Esophagus squamous epithelium (tissue), 5 donors: Measurements from ENCODE around the gene LILRA5. TPM values are rescaled to one million over a fixed set of nuclear protein-coding genes. Genes with fewer than 3 reads are reported as not detected.
"Not testable (repeated sequence)": the region's sequence is repeated elsewhere in the genome, so short reads cannot be mapped to it uniquely, and the experiment has no call there.

ENCODE experiments used
- DNase-seq: peaks from one replicate; lab custom pipeline; 2025; lab: John Stamatoyannopoulos, UW
- H3K27ac ChIP-seq, 4 donors: fragments of 200-600 bp; sonication (generic); one replicate each; pipeline ENCODE4 v1.5.1; 2016 to 2019; ENCODE audit warnings: mild to moderate bottlenecking in 1 of 4
- H3K27me3 ChIP-seq, 4 donors: fragments of 200-600 bp; sonication (generic); 1 replicate in 3 of 4; 2 replicates in 1 of 4; pipeline versions ENCODE4 v1.5.1 to v1.6.0; 2017 to 2021; ENCODE audit warnings: antibody characterized with exemption in 1 of 4
- H3K36me3 ChIP-seq, 3 donors: fragments of 200-600 bp; sonication (generic); one replicate each; pipeline ENCODE4 v1.5.1; 2016 to 2019
- H3K4me1 ChIP-seq, 3 donors: fragments of 200-600 bp; sonication (generic); one replicate each; pipeline ENCODE4 v1.5.1; 2017 to 2019
- H3K4me3 ChIP-seq, 4 donors: fragments of 200-600 bp; sonication (generic); 1 replicate in 3 of 4; 2 replicates in 1 of 4; pipeline ENCODE4 v1.5.1; 2016 to 2019; ENCODE audit warnings: mild to moderate bottlenecking in 2 of 4, moderate library complexity in 1 of 4
- H3K9me3 ChIP-seq, 3 donors: fragments of 200-600 bp; sonication (generic); one replicate each; pipeline ENCODE4 v1.5.1; 2016 to 2019
- CTCF ChIP-seq, 6 experiments: fragments of 450-650 bp in 4 of 6; fragments of 200-600 bp in 2 of 6; sonication (generic) in 2 of 6; IDR thresholded peaks; one replicate each; pipeline ENCODE4 v1.5.1; 2016 to 2019; ENCODE audit warnings: antibody characterized with exemption in 6 of 6, mild to moderate bottlenecking in 4 of 6, moderate library complexity in 4 of 6
- POLR2A ChIP-seq, 4 donors: fragments of 450-650 bp; IDR thresholded peaks; one replicate each; pipeline ENCODE4 v1.6.1; 2017; ENCODE audit warnings: antibody characterized with exemption in 4 of 4, mild to moderate bottlenecking in 4 of 4, moderate library complexity in 3 of 4
- WGBS, 2 donors: methylation state at CpG; one replicate each; pipeline ENCODE4 v1.1.5; 2018; 5-methylcytosine and 5-hydroxymethylcytosine counted together
- intact Hi-C: fragments of 100-400 bp; cut with DNase I; formaldehyde crosslinking; loops from one replicate; pipeline ENCODE4 v1.15.0; 2022
- total RNA-seq, 4 donors: library from RNA; depleted of rRNA; stranded (reverse); fragments of >200 nt; gene quantifications; one replicate each; pipeline ENCODE4 v1.1.0, GENCODE V29; 2016
- donor health status: DM: yes; HTN: yes; CAD: no.

The LILRA5 gene
- total RNA-seq, 4 donors from 2014 or later = 0.38 to 1.4 (median 0.70) TPM; not detected in 1

- no peak overlapping the region for H3K4me3 ChIP-seq
- no peaks in the 10 kb centered on the region for H3K9me3 ChIP-seq
- WGBS, 2 donors = 67 to 80% methylated on average over 8 to 13 of the region's 18 CpGs
- intact Hi-C loops = no loop called here
- H3K4me1 ChIP-seq = no peaks in the 10 kb centered on the region
- H3K27ac ChIP-seq = no peak overlapping the region
- H3K36me3 ChIP-seq = no peaks in the 10 kb centered on the region
- peaks cover 0 to 64% (median 0%) of the 10 kb centered on the region in 4 donors for H3K27me3 ChIP-seq
- no peak for DNase-seq
- TF ChIP-seq CTCF (IDR thresholded peaks at IDR 0.05) (no peak), POLR2A (IDR thresholded peaks at IDR 0.05) (no peak)
These were observed 33.5 kb downstream of the LILRA5 start for GRCh38 chr19:54279406-54279962.

- H3K36me3 ChIP-seq, DNase-seq, H3K27ac ChIP-seq, H3K4me1 ChIP-seq, H3K9me3 ChIP-seq, intact Hi-C loops, H3K4me3 ChIP-seq: not testable (repeated sequence)
- WGBS, 2 donors = 60 to 67% methylated on average over 3 to 4 of the region's 15 CpGs
- peaks cover 0 to 62% (median 0%) of the 10 kb centered on the region in 4 donors for H3K27me3 ChIP-seq
These were observed 34.3 kb downstream of the LILRA5 start for GRCh38 chr19:54278571-54279195.

DNA sequence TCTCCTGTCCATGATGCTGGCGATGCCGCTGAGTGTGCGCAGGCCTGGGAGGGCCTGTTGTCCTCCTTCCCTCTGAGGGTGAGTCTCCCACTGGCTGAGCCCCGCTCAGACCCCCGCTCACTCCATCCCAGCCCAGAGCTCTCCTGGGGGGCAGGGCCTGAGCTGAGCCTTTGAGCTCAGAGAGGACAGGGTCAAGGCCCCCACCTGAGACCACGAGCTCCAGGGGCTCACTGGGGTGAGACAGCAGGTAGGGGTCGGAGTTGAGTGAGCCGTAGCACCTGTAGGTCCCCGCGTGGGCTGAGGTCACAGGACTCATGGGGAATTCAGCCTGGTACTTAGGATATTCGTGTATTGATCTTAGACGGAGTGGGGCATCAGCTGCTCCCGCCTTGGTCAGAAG is 34.9 kb downstream of the LILRA5 start:
- WGBS, 2 donors = 74 to 89% methylated on average over 7 to 9 of the region's 13 CpGs
- H3K9me3 ChIP-seq, H3K4me3 ChIP-seq, DNase-seq, H3K4me1 ChIP-seq, intact Hi-C loops, H3K27ac ChIP-seq, H3K36me3 ChIP-seq: not testable (repeated sequence)
- H3K27me3 ChIP-seq = peaks cover 0 to 61% (median 0%) of the 10 kb centered on the region in 4 donors

DNA sequence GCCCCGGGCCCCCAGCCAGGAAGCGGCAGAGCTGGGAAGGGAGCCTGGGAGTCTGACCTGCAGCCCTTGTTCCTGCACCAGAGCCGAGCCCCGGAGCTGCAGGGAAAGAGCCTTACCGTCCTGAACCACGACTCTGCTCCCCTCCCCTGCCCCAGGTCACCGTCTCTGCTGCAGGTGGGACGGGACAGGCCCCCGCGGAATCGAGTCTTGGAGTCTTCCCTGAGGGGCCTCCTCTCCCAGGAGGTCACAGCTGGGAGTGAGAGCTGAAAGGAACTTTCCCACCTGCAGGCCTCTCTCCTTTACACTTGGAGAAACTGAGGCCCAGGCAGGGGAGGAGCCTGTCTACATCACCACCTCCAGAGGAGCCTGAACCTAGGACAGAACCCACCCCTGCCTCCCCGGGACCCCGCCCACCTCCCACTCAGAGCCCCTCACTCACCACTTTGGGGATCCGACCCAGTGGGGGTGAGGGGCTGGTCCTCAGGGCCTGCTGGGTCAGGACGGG is 35.8 kb downstream of the LILRA5 start:
- DNase-seq, intact Hi-C loops: not testable (repeated sequence)
- WGBS, 2 donors = no CpG with 5 or more reads among the region's 15 CpGs

GRCh38 chr19:54275951-54276350 is 37.0 kb downstream of the LILRA5 start:
- no peaks in the 10 kb centered on the region for H3K36me3 ChIP-seq
- H3K27me3 ChIP-seq = peaks cover 0 to 51% (median 0%) of the 10 kb centered on the region in 4 donors
- H3K4me1 ChIP-seq = no peaks in the 10 kb centered on the region
- no peaks in the 10 kb centered on the region for H3K9me3 ChIP-seq
- intact Hi-C loops = no loop called here
- H3K4me3 ChIP-seq = no peak overlapping the region
- H3K27ac ChIP-seq = no peak overlapping the region
- TF ChIP-seq CTCF (IDR thresholded peaks at IDR 0.05) (no peak), POLR2A (IDR thresholded peaks at IDR 0.05) (no peak)
- WGBS, 2 donors = 44 to 65% methylated on average over 3 of the region's 9 CpGs
- DNase-seq = no peak

More for the DNA sequence above, 35.8 kb downstream of the LILRA5 start:
- H3K36me3 ChIP-seq, H3K9me3 ChIP-seq, H3K4me3 ChIP-seq, H3K27ac ChIP-seq, H3K4me1 ChIP-seq: not testable (repeated sequence)
- H3K27me3 ChIP-seq = peaks cover 0 to 58% (median 0%) of the 10 kb centered on the region in 4 donors

DNA sequence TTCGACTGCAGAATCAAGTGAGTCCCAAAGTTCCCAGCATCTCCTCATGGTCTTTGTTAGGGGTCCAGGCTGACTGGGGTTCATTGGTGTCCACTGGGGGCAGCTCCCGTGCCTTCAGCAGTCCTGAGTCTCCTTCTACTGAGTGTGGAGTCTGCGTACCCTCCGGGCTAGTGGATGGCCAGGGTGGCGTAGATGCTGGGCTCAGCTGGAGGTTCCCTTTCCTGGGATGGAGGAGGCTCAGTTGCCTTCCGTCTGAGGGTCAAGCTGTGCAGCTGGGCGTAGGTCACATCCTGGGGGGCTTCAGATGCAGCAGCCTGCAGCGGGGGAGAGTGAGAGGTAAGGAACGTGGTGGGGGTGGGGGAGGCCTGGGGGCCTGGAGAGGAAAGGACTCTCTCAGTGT is 38.5 kb downstream of the LILRA5 start:
- H3K4me3 ChIP-seq, DNase-seq, H3K9me3 ChIP-seq, H3K27ac ChIP-seq, intact Hi-C loops, H3K36me3 ChIP-seq, H3K4me1 ChIP-seq: not testable (repeated sequence)
- WGBS, 2 donors = 48 to 56% methylated on average over 2 to 5 of the region's 9 CpGs
- peaks cover 0 to 38% (median 0%) of the 10 kb centered on the region in 4 donors for H3K27me3 ChIP-seq

- no peak for DNase-seq
- intact Hi-C loops = no loop called here
- Histone ChIP-seq H3K27ac (no peak overlapping the region), H3K4me1 (no peaks in the 10 kb centered on the region), H3K4me3 (no peak overlapping the region), H3K27me3 (peaks cover 0 to 33% (median 0%) of the 10 kb centered on the region in 4 donors), H3K9me3 (no peaks in the 10 kb centered on the region), H3K36me3 (no peaks in the 10 kb centered on the region)
- WGBS, 2 donors = 49 to 51% methylated on average over 3 of the region's 3 CpGs
- TF ChIP-seq CTCF (IDR thresholded peaks at IDR 0.05) (no peak), POLR2A (IDR thresholded peaks at IDR 0.05) (no peak)
These were observed 39.1 kb downstream of the LILRA5 start for GRCh38 chr19:54273821-54274220.

GRCh38 chr19:54272181-54272580 is 40.8 kb downstream of the LILRA5 start:
- H3K9me3 ChIP-seq, H3K4me3 ChIP-seq, intact Hi-C loops, DNase-seq, H3K4me1 ChIP-seq, H3K27ac ChIP-seq, H3K36me3 ChIP-seq: not testable (repeated sequence)
- peaks cover 0 to 32% (median 0%) of the 10 kb centered on the region in 4 donors for H3K27me3 ChIP-seq
- 40 to 53% methylated on average over 4 to 5 of the region's 5 CpGs for WGBS, 2 donors

GRCh38 chr19:54271587-54271986 is 41.4 kb downstream of the LILRA5 start:
- H3K9me3 ChIP-seq, DNase-seq, H3K4me3 ChIP-seq, H3K4me1 ChIP-seq, intact Hi-C loops, H3K36me3 ChIP-seq: not testable (repeated sequence)
- 42 to 58% methylated on average over 4 of the region's 4 CpGs for WGBS, 2 donors
- H3K27me3 ChIP-seq = peaks cover 0 to 32% (median 0%) of the 10 kb centered on the region in 4 donors
- peak overlapping the region in 1 of 4 donors; percentile 55 for H3K27ac ChIP-seq
